Endothelial cell of umbilical vein (primary cell): ENCODE data around the gene SLC5A2.

ENCODE experiments used
- EZH2 ChIP-seq: IDR thresholded peaks from 2 replicates; pipeline ENCODE4 v1.6.1; 2012; ENCODE audit warnings: borderline replicate concordance, low read depth, mild to moderate bottlenecking, moderate library complexity, low read length, inconsistent platforms; ENCODE audit not compliant: severe bottlenecking
- POLR2AphosphoS5 ChIP-seq: IDR thresholded peaks from 2 replicates; pipeline ENCODE4 v1.6.1; 2012; ENCODE audit warnings: low read depth, mild to moderate bottlenecking, control low read depth, low read length, moderate library complexity; ENCODE audit not compliant: insufficient read depth
- TF ChIP-seq, protein P1 (sequence below), 2 donors: IDR thresholded peaks; 1 replicate in 1 of 2; 2 replicates in 1 of 2; pipeline ENCODE4 v1.5.1; 2011; ENCODE audit warnings: low read length in 2 of 2, mild to moderate bottlenecking in 2 of 2, moderate library complexity in 2 of 2, control low read depth in 1 of 2, inconsistent platforms in 1 of 2, low read depth in 1 of 2; ENCODE audit not compliant: insufficient read depth in 1 of 2; ENCODE audit errors: extremely low read depth in 1 of 2

DNA sequence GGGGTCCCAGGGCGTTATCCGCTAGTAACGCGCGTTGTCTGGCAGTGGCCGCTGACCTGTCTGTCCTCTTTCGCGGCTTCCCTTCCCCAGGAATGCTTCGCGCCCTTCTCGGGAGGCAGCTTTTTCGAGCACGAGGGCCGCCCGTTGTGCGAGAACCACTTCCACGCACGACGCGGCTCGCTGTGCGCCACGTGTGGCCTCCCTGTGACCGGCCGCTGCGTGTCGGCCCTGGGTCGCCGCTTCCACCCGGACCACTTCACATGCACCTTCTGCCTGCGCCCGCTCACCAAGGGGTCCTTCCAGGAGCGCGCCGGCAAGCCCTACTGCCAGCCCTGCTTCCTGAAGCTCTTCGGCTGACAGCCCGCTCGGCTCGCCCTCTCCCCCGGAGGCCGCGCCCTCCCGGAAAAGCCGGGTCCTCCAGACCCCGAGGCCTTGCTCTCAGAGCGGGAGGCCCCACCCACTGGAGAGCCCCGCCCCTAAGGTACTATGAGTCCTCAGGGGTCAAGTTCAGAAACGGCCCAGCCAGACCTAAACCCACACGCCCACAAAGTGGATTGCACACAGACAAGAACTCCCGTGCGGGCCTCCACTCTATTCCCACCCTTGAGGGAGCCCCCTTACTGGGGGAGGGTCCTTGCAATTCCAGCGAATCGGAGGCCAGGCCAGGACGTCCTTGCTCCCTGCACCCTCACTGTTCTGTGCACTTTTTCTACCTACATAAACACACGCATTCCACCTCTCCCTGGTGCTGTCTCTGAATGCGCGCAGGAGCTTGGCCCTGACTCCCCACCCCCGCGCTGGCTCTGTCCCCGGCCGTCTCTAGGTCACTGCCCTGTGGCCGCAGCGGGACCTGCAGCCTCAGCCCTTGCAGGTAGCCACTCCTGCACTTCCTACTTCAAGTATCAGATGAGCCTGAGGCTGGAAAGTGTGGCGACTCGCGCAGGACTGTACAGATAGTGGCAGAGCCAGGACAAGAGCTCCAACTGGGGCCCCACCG lies 5.4 kb upstream of the SLC5A2 start:
- TF ChIP-seq EZH2 (no peak), POLR2AphosphoS5 (no peak)
- TF ChIP-seq, protein P1, sequence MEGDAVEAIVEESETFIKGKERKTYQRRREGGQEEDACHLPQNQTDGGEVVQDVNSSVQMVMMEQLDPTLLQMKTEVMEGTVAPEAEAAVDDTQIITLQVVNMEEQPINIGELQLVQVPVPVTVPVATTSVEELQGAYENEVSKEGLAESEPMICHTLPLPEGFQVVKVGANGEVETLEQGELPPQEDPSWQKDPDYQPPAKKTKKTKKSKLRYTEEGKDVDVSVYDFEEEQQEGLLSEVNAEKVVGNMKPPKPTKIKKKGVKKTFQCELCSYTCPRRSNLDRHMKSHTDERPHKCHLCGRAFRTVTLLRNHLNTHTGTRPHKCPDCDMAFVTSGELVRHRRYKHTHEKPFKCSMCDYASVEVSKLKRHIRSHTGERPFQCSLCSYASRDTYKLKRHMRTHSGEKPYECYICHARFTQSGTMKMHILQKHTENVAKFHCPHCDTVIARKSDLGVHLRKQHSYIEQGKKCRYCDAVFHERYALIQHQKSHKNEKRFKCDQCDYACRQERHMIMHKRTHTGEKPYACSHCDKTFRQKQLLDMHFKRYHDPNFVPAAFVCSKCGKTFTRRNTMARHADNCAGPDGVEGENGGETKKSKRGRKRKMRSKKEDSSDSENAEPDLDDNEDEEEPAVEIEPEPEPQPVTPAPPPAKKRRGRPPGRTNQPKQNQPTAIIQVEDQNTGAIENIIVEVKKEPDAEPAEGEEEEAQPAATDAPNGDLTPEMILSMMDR (IDR thresholded peaks at IDR 0.05; ENCODE audit: extremely low read depth in 1 of 2, insufficient read depth in 1 of 2, low read depth in 1 of 2, low read length in 2 of 2) = no peak
